ENCODE results near the gene RRAD. TPM values are rescaled to one million over a fixed set of nuclear protein-coding genes. Genes with fewer than 3 reads are reported as not detected.
A peak's percentile ranks its signal among the peaks of the same experiment; 100 is the strongest.
"Not testable (repeated sequence)": the region's sequence is repeated elsewhere in the genome, so short reads cannot be mapped to it uniquely, and the experiment has no call there.

RRAD gene, protein sequence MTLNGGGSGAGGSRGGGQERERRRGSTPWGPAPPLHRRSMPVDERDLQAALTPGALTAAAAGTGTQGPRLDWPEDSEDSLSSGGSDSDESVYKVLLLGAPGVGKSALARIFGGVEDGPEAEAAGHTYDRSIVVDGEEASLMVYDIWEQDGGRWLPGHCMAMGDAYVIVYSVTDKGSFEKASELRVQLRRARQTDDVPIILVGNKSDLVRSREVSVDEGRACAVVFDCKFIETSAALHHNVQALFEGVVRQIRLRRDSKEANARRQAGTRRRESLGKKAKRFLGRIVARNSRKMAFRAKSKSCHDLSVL
- 1.0 TPM in 2 replicates for polyA plus RNA-seq
- polyA minus RNA-seq = 0.46 and 0.49 TPM in 2 replicates

- no peaks in the 10 kb centered on the region for H3K9me2 ChIP-seq (ENCODE audit: insufficient read depth, low read length)
- no peak within 1 kb of the TSS for H3K27ac ChIP-seq (ENCODE audit: low read length)
- peak within 1 kb of the TSS; percentile 46 for H3K4me3 ChIP-seq (ENCODE audit: low read length)
- no peaks in the 10 kb centered on the region for H4K20me1 ChIP-seq (ENCODE audit: insufficient read depth)
- no peaks in the 10 kb centered on the region for H3K36me3 ChIP-seq (ENCODE audit: insufficient read depth, low read length)
- H3K27me3 ChIP-seq (ENCODE audit: insufficient read depth, low read depth, low read length) = peaks cover 35% of the 10 kb centered on the region
- TF ChIP-seq POLR2AphosphoS5 (IDR thresholded peaks at IDR 0.05) = no peak
- no peak for TF ChIP-seq EP300 (conservative IDR thresholded peaks at IDR 0.05; ENCODE audit: poor library complexity, severe bottlenecking)
- no peak for TF ChIP-seq TAF1 (IDR thresholded peaks at IDR 0.05; ENCODE audit: low read depth)
- TF ChIP-seq CTCF (IDR thresholded peaks at IDR 0.05; ENCODE audit: poor library complexity, severe bottlenecking) = no peak
- TF ChIP-seq MXI1 (conservative IDR thresholded peaks at IDR 0.05; ENCODE audit: poor library complexity, severe bottlenecking) = no peak
- TF ChIP-seq SMC3 (conservative IDR thresholded peaks at IDR 0.05; ENCODE audit: poor library complexity) = no peak
- no peak for TF ChIP-seq REST (IDR thresholded peaks at IDR 0.05; ENCODE audit: borderline replicate concordance)
- H3K79me2 ChIP-seq (replicated peaks; ENCODE audit: insufficient read depth, low read length) = no peaks in the 10 kb centered on the region
- no peaks in the 10 kb centered on the region for H3K9me3 ChIP-seq (ENCODE audit: low read length)
- no peak within 1 kb of the TSS for H3K4me2 ChIP-seq (ENCODE audit: low read length)
- H3F3A ChIP-seq (ENCODE audit: insufficient read depth, low read length, poor library complexity, severe bottlenecking) = no peaks in the 10 kb centered on the region
- peak within 1 kb of the TSS; percentile 13 for H3K9ac ChIP-seq (ENCODE audit: low read length)
- H2AFZ ChIP-seq (ENCODE audit: low read depth, low read length) = no peak within 1 kb of the TSS
Observed at GRCh38 chr16:66925322-66925840, at the start of gene RRAD. TSS of gene RRAD (minus strand) at chr16:66925535. CDS start at chr16:66925179, 356 bp downstream.

GRCh38 chr16:66974932-66975246, 49.6 kb upstream of the RRAD start:
- not testable (repeated sequence) for H3K9ac ChIP-seq (ENCODE audit: low read length); H2AFZ ChIP-seq (ENCODE audit: low read depth, low read length); H3F3A ChIP-seq (ENCODE audit: insufficient read depth, low read length, poor library complexity, severe bottlenecking); H3K9me2 ChIP-seq (ENCODE audit: insufficient read depth, low read length); H3K36me3 ChIP-seq (ENCODE audit: insufficient read depth, low read length); H4K20me1 ChIP-seq (ENCODE audit: insufficient read depth); H3K4me3 ChIP-seq (ENCODE audit: low read length); H3K79me2 ChIP-seq (replicated peaks; ENCODE audit: insufficient read depth, low read length); H3K27me3 ChIP-seq (ENCODE audit: insufficient read depth, low read depth, low read length); H3K9me3 ChIP-seq (ENCODE audit: low read length); H3K4me2 ChIP-seq (ENCODE audit: low read length); H3K27ac ChIP-seq (ENCODE audit: low read length)

GRCh38 chr16:66974156-66974931, 49.0 kb upstream of the RRAD start:
- not testable (repeated sequence) for H3F3A ChIP-seq (ENCODE audit: insufficient read depth, low read length, poor library complexity, severe bottlenecking); H2AFZ ChIP-seq (ENCODE audit: low read depth, low read length); H3K9me3 ChIP-seq (ENCODE audit: low read length); H4K20me1 ChIP-seq (ENCODE audit: insufficient read depth); H3K27ac ChIP-seq (ENCODE audit: low read length); H3K36me3 ChIP-seq (ENCODE audit: insufficient read depth, low read length); H3K4me2 ChIP-seq (ENCODE audit: low read length); H3K9me2 ChIP-seq (ENCODE audit: insufficient read depth, low read length); H3K79me2 ChIP-seq (replicated peaks; ENCODE audit: insufficient read depth, low read length); H3K9ac ChIP-seq (ENCODE audit: low read length); H3K27me3 ChIP-seq (ENCODE audit: insufficient read depth, low read depth, low read length); H3K4me3 ChIP-seq (ENCODE audit: low read length)
